Bronchial smooth muscle cell (primary cell): ENCODE data around the gene IMP3. TPM values are rescaled to one million over a fixed set of nuclear protein-coding genes. Genes with fewer than 3 reads are reported as not detected.

Source experiments
- total RNA-seq: library from RNA; depleted of rRNA; stranded (reverse); fragments of >200 nt; gene quantifications from 2 replicates; pipeline ENCODE4 v1.2.1, GENCODE V29; 2014

Gene IMP3
- 62.3 and 70.2 TPM in 2 replicates for total RNA-seq

GRCh38 chr15:75639709-75640482, at the start of gene IMP3:
Gene IMP3 (minus strand): TSS chr15:75640224. CDS start chr15:75640168, 56 bp downstream.

GRCh38 chr15:75647370-75648155, 7.5 kb upstream of the IMP3 start, which contains the start of gene SNX33:
Gene SNX33 (plus strand): TSS chr15:75647912. CDS start chr15:75649103, 1,191 bp downstream.

GRCh38 chr15:75625542-75626347, 14.3 kb downstream of the IMP3 start, which contains the start of gene SNUPN:
Gene SNUPN (minus strand): TSS chr15:75625725. CDS start chr15:75621051, 4,674 bp downstream.

Other genes with a start within 250 kb of the IMP3 start
- 23.2 and 31.9 TPM in 2 replicates for gene SIN3A, start 188.5 kb downstream of the IMP3 start, total RNA-seq
- gene PTPN9, start 60.9 kb downstream of the IMP3 start, total RNA-seq = 16.1 and 18.4 TPM in 2 replicates
- gene SNUPN, start 14.5 kb downstream of the IMP3 start, total RNA-seq = 29.9 and 31.4 TPM in 2 replicates
- 14.0 and 21.8 TPM in 2 replicates for gene SNX33, start 7.7 kb upstream of the IMP3 start, total RNA-seq
- 30.7 and 42.1 TPM in 2 replicates for gene CSPG4, start 72.6 kb upstream of the IMP3 start, total RNA-seq
- 42.2 and 68.9 TPM in 2 replicates for gene UBE2Q2, start 203.2 kb upstream of the IMP3 start, total RNA-seq